Keratinocyte (primary cell): Measurements from ENCODE around the gene DUSP7.

Experiments
- CTCF ChIP-seq, 3 experiments: IDR thresholded peaks in 1 of 3; conservative IDR thresholded peaks in 1 of 3; optimal IDR thresholded peaks in 1 of 3; 2 replicates in 2 of 3; 3 replicates in 1 of 3; pipeline versions ENCODE3 to v1.5.1; 2011; ENCODE audit warnings: low read length in 3 of 3, mild to moderate bottlenecking in 3 of 3, moderate library complexity in 2 of 3, control low read depth in 1 of 3, inconsistent platforms in 1 of 3; ENCODE audit not compliant: insufficient read depth in 2 of 3; ENCODE audit errors: extremely low read depth in 1 of 3
- EZH2 ChIP-seq: IDR thresholded peaks from one replicate; pipeline ENCODE4 v1.6.1; 2012; ENCODE audit warnings: inconsistent platforms, mild to moderate bottlenecking, low read length, moderate library complexity

- no peak for TF ChIP-seq CTCF (optimal IDR thresholded peaks at IDR 0.05 in 1 of 3, IDR thresholded peaks at IDR 0.05 in 1 of 3, conservative IDR thresholded peaks at IDR 0.05 in 1 of 3; ENCODE audit: extremely low read depth in 1 of 3, insufficient read depth in 2 of 3, low read length in 3 of 3)
- TF ChIP-seq EZH2: no peak
These were observed 30.1 kb upstream of the DUSP7 start for GRCh38 chr3:52086461-52086860.
